NCI-H2107 (cell line): Measurements from ENCODE around the gene COX10.
"Not testable (repeated sequence)": the region's sequence is repeated elsewhere in the genome, so short reads cannot be mapped to it uniquely, and the experiment has no call there.

Experiments used
- DNase-seq: peaks from one replicate; lab custom pipeline; 2025; lab: John Stamatoyannopoulos, UW

The COX10 gene

DNA sequence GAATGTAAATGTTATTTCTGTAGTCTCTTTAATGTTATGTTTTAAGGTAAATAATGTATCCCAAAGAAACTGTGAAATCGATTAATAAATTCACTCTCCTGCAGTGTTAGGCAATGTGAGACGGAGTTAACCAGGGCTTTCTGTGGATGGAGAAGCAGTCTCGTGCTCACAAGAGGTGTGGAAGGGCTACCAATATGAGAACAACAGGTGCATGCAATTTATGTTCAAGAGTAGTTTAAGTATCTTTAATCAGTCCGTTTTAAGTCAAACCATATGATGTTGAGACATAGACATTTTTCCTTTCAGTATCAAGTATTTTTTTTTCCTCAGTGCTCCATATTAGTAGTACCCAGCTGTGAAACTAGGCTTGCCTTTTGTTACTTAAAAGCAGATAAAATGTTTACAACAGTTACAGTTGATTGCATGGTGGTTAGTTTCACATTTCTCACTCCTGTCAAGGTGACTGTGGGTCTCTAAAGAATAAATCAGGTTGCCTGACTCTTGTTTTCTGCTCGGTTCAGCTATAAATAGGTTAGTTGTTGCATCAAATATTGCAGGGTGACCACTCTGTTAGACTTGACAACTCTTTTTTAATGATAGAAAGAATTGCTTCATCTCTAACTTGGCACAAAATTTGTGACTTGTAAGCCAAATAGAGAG, 54.4 kb downstream of the COX10 start:
- DNase-seq = no peak

DNA sequence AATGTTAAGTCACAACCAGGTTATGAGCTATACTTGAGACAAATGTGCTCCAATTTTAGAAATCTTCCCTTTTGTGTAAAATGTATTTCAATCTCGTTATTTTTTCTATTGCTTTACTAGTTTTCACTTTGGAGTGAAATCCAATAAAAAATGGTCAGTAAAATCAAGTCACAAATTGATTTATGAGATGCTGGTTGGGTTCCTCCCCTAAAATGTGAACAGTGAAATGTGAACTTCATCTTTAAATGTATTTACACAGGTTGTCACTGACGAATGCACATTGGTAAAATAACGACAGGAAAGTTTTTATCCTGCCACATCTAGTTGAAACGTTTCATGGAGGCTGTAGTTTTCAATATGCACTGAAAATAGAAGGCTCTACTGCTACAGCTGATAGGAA, 55.5 kb downstream of the COX10 start:
- no peak for DNase-seq

DNA sequence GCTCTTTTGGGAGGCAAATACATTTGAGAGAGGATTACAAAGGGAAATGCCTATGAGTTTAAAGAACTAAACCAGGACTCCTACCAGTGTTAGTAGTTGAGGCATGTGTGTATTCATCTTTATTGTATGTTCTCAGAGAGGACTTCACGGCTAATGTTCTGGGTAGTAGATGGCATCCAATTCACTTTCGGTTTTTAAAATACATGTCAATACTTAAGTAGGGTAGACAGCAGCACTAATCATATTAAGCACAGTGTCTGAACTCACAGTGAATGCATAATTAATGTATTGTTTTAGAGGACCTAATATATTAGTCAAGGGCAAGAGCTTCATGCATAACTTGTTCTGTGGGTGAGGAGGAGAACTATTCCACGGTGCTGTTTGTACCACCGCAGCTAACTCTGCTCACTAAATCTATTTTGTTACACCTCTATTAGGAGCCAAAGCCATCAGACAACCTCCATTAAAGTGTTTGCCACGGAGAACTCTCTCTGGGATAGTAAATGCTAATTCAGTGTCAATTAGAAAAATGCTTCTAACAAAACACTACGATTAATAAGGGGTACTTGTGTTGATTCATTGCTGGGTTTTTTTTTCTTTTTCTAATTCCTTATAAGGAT, 56.3 kb downstream of the COX10 start:
- DNase-seq = no peak

DNA sequence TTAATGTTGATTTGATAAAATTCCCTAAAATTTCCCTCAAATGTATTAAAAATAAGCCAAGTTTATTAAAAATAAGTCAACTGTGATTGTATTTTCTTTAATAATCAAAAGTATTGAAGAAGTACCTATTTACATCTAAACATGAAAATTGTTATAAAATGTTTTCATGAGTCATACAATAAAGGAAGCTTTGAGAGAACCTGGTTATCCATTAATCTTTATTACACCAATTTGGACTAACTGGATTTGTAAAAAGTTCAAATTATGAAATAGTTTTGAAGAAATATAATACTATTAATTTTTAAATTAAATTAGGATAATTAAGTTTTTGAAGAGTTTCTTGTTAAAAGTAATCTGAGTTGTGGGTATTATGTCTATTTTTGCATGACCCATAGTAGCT, 63.8 kb downstream of the COX10 start:
- DNase-seq = no peak

DNA sequence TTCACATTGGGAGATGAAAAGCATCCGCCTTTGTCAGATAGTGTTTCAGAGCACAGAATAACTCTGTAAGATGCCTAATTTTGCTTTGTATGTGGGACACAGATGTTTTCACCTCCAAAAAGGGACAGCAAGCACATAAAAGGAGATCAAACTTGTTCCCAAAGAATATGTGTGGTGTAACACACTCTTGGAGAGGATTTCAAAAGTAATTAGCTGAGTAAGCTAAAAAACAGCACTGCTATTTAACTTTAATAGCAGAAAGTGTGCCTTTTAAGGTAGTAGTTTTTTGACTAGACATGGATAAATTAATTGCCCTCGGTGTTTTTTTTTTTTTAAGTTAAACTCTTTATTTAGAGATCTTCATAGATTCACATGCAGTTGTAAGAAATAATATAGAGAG, 65.2 kb downstream of the COX10 start:
- DNase-seq = no peak

DNA sequence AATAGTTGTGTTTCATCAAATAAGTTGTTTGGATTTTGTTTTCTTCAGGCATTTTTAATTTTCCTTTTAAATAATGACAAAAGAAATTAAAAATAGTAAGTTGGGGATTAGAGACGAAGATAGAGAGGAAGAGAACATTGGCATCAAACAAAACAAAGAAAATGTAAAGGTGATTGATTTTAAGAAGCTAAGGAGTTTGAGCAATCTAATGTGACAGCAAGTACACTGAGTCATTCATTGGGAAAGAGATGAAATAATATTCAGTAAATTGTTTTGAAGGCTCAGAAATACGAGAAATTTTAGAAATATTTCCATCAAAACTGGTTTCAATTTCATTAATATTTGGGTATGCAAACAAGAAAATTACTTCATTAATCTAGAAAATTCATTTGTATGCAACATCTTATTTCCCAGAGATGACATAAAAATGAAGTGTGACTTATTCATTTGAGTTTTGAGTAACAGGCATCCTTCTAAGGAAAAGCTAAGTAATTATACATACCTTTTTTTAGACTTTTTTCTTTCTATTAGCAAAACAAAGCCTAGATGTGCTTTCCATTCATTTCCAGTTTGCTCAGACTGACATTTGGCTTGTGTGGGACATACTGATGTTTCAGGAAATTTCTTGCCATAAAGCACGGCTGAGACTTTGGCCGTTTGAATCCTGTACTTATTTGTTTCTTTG, 66.7 kb downstream of the COX10 start:
- DNase-seq = no peak

DNA sequence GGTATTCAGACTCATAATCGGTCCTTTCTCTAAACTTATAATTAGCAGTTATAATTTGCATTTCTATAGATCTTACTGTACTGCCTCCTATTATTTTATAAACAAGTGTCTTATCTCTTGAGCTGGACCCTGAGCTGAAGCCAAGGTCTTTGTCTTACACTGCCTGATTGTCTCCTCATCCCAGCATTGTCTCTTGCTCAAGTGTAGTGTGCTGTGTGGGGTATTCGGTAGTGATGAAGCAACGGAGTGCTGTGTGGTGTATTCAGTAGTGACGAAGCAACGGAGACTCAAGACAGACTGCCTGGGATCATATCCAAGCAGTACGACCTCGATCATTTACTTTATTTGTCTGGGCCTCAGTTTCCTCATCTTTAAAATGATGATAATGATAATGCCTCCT, 69.3 kb downstream of the COX10 start:
- DNase-seq = no peak

DNA sequence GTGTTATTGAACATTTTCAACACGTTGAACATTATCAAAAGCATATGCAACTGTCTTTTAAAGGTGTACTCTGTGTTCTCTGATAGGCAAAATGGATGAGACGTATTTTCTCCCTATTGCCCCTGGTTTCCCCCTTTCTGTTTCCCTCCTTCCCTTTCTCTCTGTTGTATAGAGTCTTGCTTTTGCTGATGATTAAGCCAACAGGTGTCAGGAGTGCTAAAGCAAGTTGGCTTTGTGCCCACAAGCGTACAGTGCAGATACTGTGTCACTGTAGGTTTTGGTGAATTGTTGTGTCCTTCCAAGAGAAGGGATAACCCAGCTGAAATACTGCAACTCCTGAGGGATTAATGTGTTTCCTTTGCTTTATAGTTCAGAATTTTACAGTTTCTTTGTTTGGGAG, 74.4 kb downstream of the COX10 start:
- no peak for DNase-seq

DNA sequence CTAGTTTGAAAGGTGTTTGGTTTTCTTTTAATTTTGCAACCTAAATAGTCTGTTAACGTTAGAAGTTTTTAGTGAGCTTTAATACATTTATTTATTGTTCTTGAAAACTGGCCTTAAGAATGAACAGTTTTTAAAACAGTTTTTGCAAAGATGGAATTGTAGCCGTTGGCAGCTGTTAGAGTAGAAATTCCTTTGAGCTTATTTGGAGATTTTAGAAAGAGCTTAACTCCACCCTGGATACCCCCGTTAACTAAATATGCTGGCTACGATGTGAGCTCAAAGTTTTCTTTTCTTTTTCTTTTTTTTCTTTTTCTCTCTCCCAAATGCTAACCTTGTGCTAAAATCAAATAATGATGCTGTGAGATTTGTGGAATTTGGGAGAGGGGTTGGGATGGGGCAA, 75.2 kb downstream of the COX10 start:
- no peak for DNase-seq

DNA sequence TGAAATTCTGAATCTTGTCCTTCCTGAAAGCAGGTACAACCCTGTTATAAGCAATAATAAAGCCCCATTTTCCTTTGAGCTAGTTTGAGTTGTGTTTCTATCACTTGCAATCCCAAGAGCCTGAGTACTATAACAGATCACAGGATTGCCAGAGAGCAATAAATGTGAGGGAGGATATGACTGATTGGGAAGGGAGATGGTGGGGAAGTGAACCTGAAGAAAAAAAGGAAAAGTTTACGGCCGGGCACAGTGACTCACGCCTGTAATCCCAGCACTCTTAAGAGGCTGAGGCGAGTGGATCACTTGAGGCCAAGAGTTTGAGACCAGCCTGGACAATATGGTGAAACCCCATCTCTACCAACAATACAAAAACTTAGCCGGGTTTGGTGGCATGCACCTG, 80.4 kb downstream of the COX10 start:
- no peak for DNase-seq

DNA sequence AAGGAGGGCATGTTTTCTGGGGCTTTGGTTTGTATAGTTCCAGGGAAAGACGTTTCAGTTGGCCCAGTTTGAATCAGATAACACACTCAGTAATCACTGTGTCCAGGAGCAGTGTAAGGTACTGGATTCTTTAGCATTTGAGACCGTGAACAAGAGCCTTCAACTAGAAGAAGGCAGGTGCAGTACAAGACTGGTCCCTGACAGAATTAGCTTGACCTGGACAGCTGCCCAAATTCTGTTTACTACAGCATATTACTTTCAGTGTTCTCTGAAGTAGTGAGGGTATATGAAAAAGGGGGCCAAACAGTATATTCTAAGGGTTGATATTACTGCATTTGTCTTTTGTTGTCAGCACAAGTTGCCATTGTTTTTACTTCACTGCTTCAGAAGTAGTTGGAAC, 81.3 kb downstream of the COX10 start:
- DNase-seq = no peak

DNA sequence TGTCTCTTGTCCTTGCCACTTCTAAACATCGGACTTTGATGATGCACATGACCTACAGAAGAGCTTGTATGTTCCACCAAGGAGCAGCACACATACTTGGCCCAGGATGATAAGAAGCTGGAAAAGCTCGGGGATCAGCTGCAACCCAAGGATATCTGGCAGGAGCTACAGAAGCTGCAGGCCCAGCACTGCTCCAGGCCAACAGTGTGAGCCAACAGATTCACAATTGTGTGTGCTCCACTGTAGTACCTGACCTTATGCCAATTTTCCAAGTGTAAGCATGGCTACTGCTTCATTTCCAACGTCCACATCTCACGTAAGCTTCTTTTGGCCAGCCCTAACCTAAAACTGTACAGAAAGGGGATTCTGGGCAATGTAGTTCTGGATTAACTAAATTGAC, 83.4 kb downstream of the COX10 start:
- no peak for DNase-seq

DNA sequence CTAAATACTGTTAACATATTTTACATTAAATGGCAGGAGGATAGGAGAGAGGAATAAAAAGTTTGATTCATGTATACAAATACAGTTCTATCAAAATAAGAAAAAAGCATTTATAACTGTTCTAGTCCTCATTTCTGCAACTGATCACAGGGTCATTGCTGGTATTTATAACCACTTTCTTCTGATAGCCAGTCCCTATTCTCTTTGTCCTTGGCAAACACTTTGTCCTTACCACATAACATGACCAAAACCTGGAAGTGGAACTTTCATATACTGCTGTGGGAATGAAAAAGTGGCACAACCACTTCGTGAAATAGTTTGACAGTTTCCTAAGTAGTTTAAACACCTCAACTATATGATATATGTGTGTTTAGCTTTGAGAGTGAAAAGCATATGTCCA, 84.1 kb downstream of the COX10 start:
- DNase-seq = no peak

DNA sequence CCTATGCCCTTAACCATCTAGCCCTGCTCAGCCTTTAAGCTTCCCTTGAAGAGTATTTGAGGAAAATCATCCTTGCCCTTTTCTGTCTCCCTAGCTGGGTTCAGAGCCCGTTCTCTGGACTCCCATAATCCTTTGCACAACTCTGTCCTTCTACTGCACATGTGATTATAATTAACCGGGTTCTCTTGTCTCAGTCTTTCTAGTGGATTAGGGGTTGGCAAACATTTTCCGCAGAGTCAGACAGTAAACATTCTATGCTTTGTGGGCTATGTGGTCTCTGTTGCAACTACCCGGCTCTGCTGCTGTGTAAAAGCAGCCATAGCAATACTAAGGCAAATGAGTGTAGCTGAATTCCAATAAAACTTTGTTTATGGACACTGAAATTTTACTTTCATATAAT, 87.4 kb downstream of the COX10 start:
- DNase-seq = no peak

DNA sequence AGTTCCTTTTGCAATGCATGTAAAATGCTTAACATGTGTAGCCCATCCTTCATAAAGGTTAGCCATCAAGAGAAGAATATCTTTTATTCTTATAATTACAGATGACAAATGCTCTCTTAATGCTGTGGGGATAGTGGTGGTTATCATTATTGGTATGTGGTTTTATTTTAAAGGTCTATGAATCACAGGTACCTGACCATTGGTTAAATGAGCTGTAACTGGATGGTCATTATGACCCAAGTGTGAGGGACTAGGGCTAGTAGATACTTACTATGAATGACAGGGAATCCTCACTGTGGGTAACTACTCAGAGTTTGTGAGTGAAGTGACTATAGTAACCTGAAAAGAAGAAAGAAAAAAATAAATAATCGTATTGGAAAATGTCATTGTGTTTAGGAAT, 88.5 kb downstream of the COX10 start:
- no peak for DNase-seq

DNA sequence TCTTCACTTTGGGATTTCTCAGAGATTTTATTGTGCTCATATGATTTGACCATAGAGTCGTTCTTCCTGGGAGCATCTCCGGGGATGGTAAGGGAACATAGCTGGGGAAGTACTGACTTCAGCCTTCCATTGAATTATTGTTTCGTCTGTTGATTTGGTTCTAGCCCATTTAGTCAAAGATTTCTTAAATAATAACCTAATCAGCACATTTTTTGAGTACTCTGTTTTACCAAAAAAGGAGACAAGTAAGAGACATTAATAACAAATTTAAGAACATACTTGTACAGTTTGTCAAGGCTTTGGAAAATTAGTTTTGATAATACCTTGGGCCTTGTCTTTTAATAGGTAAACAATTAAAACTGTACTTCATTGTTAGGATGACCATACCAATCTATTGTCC, 89.4 kb downstream of the COX10 start:
- no peak for DNase-seq

DNA sequence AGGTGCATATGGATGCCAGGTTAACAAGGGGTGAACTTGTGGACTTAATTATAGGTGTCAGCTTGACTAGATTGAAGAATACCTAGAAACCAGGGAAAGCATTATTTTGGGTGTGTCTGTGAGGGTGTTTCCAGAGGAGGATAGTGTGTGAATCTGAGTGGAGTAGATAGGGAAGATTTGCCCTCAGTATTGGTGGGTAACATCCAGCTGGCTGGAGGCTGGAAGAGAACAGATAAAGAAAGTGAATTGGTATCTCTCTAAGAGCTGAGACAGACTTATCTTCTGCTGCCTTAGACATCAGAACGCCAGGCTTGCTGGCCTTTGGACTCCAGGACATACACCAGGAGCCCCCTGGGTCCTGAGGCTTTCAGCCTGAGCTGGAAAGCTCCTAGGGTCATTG, 92.1 kb downstream of the COX10 start:
- no peak for DNase-seq

DNA sequence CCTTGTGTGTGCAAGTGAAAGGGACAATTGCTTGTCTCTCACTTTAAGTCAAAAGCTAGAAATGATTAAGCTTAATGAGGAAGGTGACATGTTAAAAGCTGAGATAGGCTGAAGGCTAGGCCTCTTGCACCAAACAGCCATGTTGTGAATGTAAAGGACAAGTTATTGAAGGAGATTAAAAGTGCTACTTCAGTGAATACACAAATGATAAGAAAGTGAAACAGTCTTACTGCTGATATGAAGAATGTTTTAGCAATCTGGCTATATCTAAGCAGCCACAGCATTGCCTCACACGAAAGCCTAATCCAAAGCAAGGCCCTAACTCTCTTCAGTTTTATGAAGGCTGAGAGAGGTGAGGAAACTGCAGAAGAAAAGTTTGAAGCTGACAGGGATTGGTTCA, 96.3 kb downstream of the COX10 start:
- no peak for DNase-seq

DNA sequence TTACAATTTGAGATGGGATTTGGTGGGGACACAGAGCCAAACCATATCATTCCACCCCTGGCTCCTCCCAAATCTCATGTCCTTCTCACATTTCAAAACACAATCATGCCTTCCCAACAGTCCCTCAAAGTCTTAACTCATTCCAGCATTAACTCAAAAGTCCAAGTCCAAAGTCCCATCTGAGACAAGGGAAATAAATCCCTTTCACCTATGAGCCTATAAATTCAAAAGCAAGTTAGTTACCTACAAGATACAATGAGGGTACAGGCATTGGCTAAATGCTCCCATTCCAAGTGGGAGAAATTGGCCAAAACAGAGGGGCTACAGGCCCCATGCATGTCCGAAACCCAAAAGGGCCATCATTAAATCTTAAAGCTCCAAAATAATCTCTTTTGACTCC, 98.5 kb downstream of the COX10 start:
- not testable (repeated sequence) for DNase-seq

DNA sequence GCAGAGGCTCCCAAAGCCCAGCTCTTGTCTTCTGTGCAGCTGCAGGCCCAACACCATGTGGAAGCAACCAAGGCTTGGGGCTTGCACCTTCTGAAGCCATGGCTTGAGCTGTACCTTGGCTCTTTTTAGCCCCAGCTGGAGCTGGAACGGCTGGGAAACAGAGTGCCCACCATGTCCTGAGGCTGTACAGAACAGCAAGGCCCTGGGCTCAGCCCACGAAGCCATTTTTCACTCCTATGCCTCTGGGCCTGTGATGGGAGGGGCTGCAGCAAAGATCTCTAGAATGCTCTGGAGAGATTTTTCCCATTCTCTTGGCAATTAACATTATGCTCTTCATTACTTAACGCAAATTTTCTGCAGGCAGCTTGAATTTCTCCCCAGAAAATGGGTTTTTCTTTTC, 99.3 kb downstream of the COX10 start:
- no peak for DNase-seq

DNA sequence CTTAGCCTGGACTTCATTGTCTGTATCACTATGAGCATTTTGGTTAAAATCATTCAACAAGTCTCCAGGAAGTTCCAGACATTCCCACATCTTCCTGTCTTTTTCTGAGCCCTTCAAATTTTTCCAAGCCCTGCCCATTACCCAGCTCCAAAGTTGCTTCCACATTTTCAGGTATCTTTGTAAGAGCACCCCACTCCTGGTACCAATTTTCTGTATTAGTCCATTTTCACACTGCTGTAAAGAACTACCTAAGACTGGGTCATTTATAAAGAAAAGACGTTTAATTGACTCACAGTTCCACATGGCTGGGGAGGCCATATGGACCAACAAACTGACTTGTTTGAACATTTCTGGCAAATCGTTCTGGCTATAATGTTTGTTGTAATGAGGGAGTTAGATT, 100.0 kb downstream of the COX10 start:
- DNase-seq = no peak

DNA sequence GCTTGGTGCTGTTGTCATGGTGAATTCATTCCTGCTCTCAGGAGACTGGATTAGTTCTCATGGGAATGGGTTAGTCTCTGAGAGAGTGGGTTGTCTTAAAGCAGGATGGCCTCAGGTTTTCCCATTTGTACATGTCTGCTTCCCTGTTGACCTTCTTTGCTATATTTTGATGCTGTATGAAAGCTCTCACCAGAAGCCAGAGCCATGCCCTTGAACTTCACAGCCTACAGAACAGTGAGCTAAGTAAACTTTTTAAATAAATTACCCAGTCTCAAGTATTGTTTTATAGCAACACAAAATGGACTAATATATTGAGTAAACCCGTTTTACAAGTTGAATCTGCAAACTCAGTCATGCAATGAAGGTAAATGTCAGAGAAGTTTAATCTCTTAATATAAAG, 100.6 kb downstream of the COX10 start:
- no peak for DNase-seq

DNA sequence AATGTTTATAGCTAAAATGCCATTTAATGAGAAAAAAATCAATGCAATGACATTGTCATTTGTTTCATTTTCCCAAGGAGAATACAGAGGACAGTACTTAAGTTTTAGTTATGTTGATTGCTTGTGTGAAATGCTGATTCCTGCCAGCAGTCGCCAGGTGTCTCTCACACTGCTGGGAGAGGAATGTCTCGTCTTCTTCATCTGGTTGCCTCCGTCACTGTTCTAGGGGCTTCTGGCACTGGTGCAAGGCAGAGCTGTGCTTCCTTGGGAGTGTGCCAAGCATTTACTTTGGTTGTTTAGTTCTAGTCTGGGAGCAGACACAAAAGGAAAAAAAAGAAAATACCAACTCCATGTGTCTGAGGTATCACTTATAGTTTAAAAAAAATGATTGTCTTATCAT, 107.7 kb downstream of the COX10 start:
- not testable (repeated sequence) for DNase-seq

DNA sequence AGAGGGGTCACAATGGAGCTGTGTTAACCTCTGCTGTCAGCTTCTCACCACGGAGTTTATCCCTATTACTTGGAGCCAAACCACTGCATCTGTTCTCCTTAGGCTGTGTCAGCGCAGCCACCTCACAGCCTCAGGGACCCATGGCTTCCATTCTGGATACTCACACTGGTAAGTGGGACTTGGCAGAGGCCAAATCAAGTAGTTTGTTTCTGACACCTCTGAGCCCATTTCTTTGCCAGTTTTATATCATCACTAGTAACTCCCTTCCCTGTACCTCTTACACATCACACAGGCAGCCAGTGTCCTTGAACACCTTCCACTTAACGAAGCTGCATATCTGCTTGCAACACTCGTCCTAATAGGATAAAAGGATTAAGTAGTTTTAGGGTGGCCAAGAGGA, 108.5 kb downstream of the COX10 start:
- DNase-seq = not testable (repeated sequence)
